Medulla oblongata (tissue), 1 donor: Measurements from ENCODE around the gene EPGN.

Source experiments
- DNase-seq: peaks from one replicate; pipeline ENCODE4 v3.0.0-alpha.2; 2015; ENCODE audit errors: extremely low spot score

The EPGN gene

GRCh38 chr4:74309223-74309622, 953 bp downstream of the EPGN start:
- DNase-seq: no peak

- peak; percentile 76 for DNase-seq
These were observed 3.5 kb downstream of the EPGN start for GRCh38 chr4:74311696-74312313.

GRCh38 chr4:74314329-74314728, 6.1 kb downstream of the EPGN start:
- no peak for DNase-seq

GRCh38 chr4:74314944-74315343, 6.7 kb downstream of the EPGN start:
- no peak for DNase-seq

GRCh38 chr4:74315376-74315775, 7.1 kb downstream of the EPGN start:
- no peak for DNase-seq

GRCh38 chr4:74316397-74316796, 8.1 kb downstream of the EPGN start:
- DNase-seq: no peak

GRCh38 chr4:74317616-74318246, 9.5 kb downstream of the EPGN start:
- no peak for DNase-seq

GRCh38 chr4:74318276-74318675, 10.0 kb downstream of the EPGN start:
- no peak for DNase-seq

- no peak for DNase-seq
These were observed 11.2 kb downstream of the EPGN start for GRCh38 chr4:74319470-74319869.

- peak; percentile 29 for DNase-seq
These were observed 12.4 kb downstream of the EPGN start for GRCh38 chr4:74320559-74321118.

- no peak for DNase-seq
These were observed 14.0 kb downstream of the EPGN start for GRCh38 chr4:74322301-74322700.

- no peak for DNase-seq
These were observed 15.4 kb downstream of the EPGN start for GRCh38 chr4:74323663-74324062.

- no peak for DNase-seq
These were observed 16.0 kb downstream of the EPGN start for GRCh38 chr4:74324262-74324661.

- DNase-seq: no peak
These were observed 17.6 kb downstream of the EPGN start for GRCh38 chr4:74325886-74326285.

- DNase-seq: no peak
These were observed 19.5 kb downstream of the EPGN start for GRCh38 chr4:74327762-74328161.

GRCh38 chr4:74328501-74328900, 20.2 kb downstream of the EPGN start:
- DNase-seq: no peak

GRCh38 chr4:74329307-74329706, 21.0 kb downstream of the EPGN start:
- DNase-seq: no peak

- no peak for DNase-seq
These were observed 22.1 kb downstream of the EPGN start for GRCh38 chr4:74330295-74330750.

GRCh38 chr4:74331252-74331651, 23.0 kb downstream of the EPGN start:
- DNase-seq: no peak

GRCh38 chr4:74331944-74332343, 23.7 kb downstream of the EPGN start:
- no peak for DNase-seq

- no peak for DNase-seq
These were observed 26.4 kb downstream of the EPGN start for GRCh38 chr4:74334636-74335035.

- DNase-seq: no peak
These were observed 27.2 kb downstream of the EPGN start for GRCh38 chr4:74335341-74336021.

- DNase-seq: no peak
These were observed 30.6 kb downstream of the EPGN start for GRCh38 chr4:74338792-74339333.
